ENCODE measurements around the gene ITPA. TPM values are rescaled to one million over a fixed set of nuclear protein-coding genes. Genes with fewer than 3 reads are reported as not detected.

ITPA gene
- total RNA-seq, 1 experiment from 2014 or later = 117 TPM

- no peak for ATAC-seq
- H3K9me3 ChIP-seq (ENCODE audit: low read length) = no peaks in the 10 kb centered on the region
- ChIA-PET POLR2A (ENCODE audit: unreplicated experiment) (interaction anchor here (0.5 kb wide), 1 partner anchor 12 kb away, joined by 4 read pairs; no protein-coding TSS in a partner anchor), CTCF (no interaction called here)
- intact Hi-C loops (cut with micrococcal nuclease) = no loop called here
- BruUV-seq (replicated peaks) = no TSS peak
- TF ChIP-seq, protein P1, sequence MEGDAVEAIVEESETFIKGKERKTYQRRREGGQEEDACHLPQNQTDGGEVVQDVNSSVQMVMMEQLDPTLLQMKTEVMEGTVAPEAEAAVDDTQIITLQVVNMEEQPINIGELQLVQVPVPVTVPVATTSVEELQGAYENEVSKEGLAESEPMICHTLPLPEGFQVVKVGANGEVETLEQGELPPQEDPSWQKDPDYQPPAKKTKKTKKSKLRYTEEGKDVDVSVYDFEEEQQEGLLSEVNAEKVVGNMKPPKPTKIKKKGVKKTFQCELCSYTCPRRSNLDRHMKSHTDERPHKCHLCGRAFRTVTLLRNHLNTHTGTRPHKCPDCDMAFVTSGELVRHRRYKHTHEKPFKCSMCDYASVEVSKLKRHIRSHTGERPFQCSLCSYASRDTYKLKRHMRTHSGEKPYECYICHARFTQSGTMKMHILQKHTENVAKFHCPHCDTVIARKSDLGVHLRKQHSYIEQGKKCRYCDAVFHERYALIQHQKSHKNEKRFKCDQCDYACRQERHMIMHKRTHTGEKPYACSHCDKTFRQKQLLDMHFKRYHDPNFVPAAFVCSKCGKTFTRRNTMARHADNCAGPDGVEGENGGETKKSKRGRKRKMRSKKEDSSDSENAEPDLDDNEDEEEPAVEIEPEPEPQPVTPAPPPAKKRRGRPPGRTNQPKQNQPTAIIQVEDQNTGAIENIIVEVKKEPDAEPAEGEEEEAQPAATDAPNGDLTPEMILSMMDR (conservative IDR thresholded peaks at IDR 0.05; ENCODE audit: low read depth, low read length) = no peak
- TF ChIP-seq EZH2phosphoT487 (IDR thresholded peaks at IDR 0.05; ENCODE audit: borderline replicate concordance, low read length) (no peak), EZH2 (IDR thresholded peaks at IDR 0.05; ENCODE audit: low read length, unreplicated experiment) (no peak)
- no peak overlapping the region for H2AFZ ChIP-seq (ENCODE audit: low read length)
- DNase-seq = no peak
- no peak overlapping the region for H3K4me2 ChIP-seq (ENCODE audit: low read length)
- no peaks in the 10 kb centered on the region for H3K27me3 ChIP-seq (ENCODE audit: low read length)
- H3F3A ChIP-seq (ENCODE audit: low read length, unreplicated experiment) = peaks cover 5% of the 10 kb centered on the region
- no peak overlapping the region for H3K9ac ChIP-seq (ENCODE audit: low read length)
- H3K4me3 ChIP-seq (ENCODE audit: low read length) = no peak overlapping the region
- peaks cover 16% of the 10 kb centered on the region; the same call in 1 of the 2 replicates for H3K36me3 ChIP-seq (ENCODE audit: low read depth, low read length)
- no peaks in the 10 kb centered on the region for H4K20me1 ChIP-seq (ENCODE audit: low read length)
- H3K79me2 ChIP-seq (ENCODE audit: low read length) = no peaks in the 10 kb centered on the region
- peaks cover 51% of the 10 kb centered on the region for H3K4me1 ChIP-seq (ENCODE audit: insufficient read depth, low read length)
- peak overlapping the region; percentile 83 for H3K27ac ChIP-seq (ENCODE audit: low read length)
- no peaks in the 10 kb centered on the region for H3K9me2 ChIP-seq (replicated peaks; ENCODE audit: low read length)
Measured at GRCh38 chr20:3226093-3226492, 16.8 kb downstream of the ITPA start.

- Histone ChIP-seq H3F3A (ENCODE audit: low read length, unreplicated experiment) (peaks cover 5% of the 10 kb centered on the region), H3K9me3 (ENCODE audit: low read length) (no peaks in the 10 kb centered on the region), H3K36me3 (ENCODE audit: low read depth, low read length) (peaks cover 16% of the 10 kb centered on the region; the same call in 1 of the 2 replicates), H3K4me2 (ENCODE audit: low read length) (no peak overlapping the region), H3K4me3 (ENCODE audit: low read length) (no peak overlapping the region), H3K4me1 (ENCODE audit: insufficient read depth, low read length) (peaks cover 43% of the 10 kb centered on the region), H3K9ac (ENCODE audit: low read length) (no peak overlapping the region), H3K27ac (ENCODE audit: low read length) (no peak overlapping the region), H2AFZ (ENCODE audit: low read length) (no peak overlapping the region), H3K27me3 (ENCODE audit: low read length) (no peaks in the 10 kb centered on the region), H3K79me2 (ENCODE audit: low read length) (no peaks in the 10 kb centered on the region), H3K9me2 (replicated peaks; ENCODE audit: low read length) (no peaks in the 10 kb centered on the region), H4K20me1 (ENCODE audit: low read length) (no peaks in the 10 kb centered on the region)
- POLR2A ChIA-PET (ENCODE audit: unreplicated experiment) = no interaction called here
- no peak for TF ChIP-seq EZH2phosphoT487 (IDR thresholded peaks at IDR 0.05; ENCODE audit: borderline replicate concordance, low read length)
- TF ChIP-seq, protein P1 (conservative IDR thresholded peaks at IDR 0.05; ENCODE audit: low read depth, low read length) = no peak
- TF ChIP-seq EZH2 (IDR thresholded peaks at IDR 0.05; ENCODE audit: low read length, unreplicated experiment) = no peak
- CTCF ChIA-PET = no interaction called here
- DNase-seq (no peak), ATAC-seq (no peak)
- BruUV-seq (replicated peaks) = no TSS peak
- intact Hi-C loops (cut with micrococcal nuclease) = no loop called here
Measured at GRCh38 chr20:3226864-3227263, 17.6 kb downstream of the ITPA start.

GRCh38 chr20:3227506-3227905 lies 18.2 kb downstream of the ITPA start:
- peaks cover 16% of the 10 kb centered on the region; the same call in 1 of the 2 replicates for H3K36me3 ChIP-seq (ENCODE audit: low read depth, low read length)
- no peaks in the 10 kb centered on the region for H3K9me2 ChIP-seq (replicated peaks; ENCODE audit: low read length)
- H3K9ac ChIP-seq (ENCODE audit: low read length) = no peak overlapping the region
- ChIA-PET POLR2A (ENCODE audit: unreplicated experiment) (no interaction called here), CTCF (no interaction called here)
- no peak overlapping the region for H3K4me3 ChIP-seq (ENCODE audit: low read length)
- peaks cover 37% of the 10 kb centered on the region for H3K4me1 ChIP-seq (ENCODE audit: insufficient read depth, low read length)
- no peak overlapping the region for H3K4me2 ChIP-seq (ENCODE audit: low read length)
- no peaks in the 10 kb centered on the region for H3K79me2 ChIP-seq (ENCODE audit: low read length)
- peaks cover 5% of the 10 kb centered on the region for H3F3A ChIP-seq (ENCODE audit: low read length, unreplicated experiment)
- ATAC-seq (no peak), DNase-seq (no peak)
- no peak overlapping the region for H3K27ac ChIP-seq (ENCODE audit: low read length)
- H3K27me3 ChIP-seq (ENCODE audit: low read length) = no peaks in the 10 kb centered on the region
- no peaks in the 10 kb centered on the region for H4K20me1 ChIP-seq (ENCODE audit: low read length)
- BruUV-seq (replicated peaks) = TSS peak; percentile 18
- no peaks in the 10 kb centered on the region for H3K9me3 ChIP-seq (ENCODE audit: low read length)
- intact Hi-C loops (cut with micrococcal nuclease) = no loop called here
- TF ChIP-seq, protein P1 (conservative IDR thresholded peaks at IDR 0.05; ENCODE audit: low read depth, low read length) = no peak
- TF ChIP-seq EZH2 (IDR thresholded peaks at IDR 0.05; ENCODE audit: low read length, unreplicated experiment) (no peak), EZH2phosphoT487 (IDR thresholded peaks at IDR 0.05; ENCODE audit: borderline replicate concordance, low read length) (no peak)
- no peak overlapping the region for H2AFZ ChIP-seq (ENCODE audit: low read length)

All from PC-3 (cell line).